ENCODE measurements around the gene UBE3B. TPM values are rescaled to one million over a fixed set of nuclear protein-coding genes. Genes with fewer than 3 reads are reported as not detected.

Gene UBE3B
- total RNA-seq, 1 donor from 2014 or later: 40.3 TPM

GRCh38 chr12:109518820-109519665, 41.6 kb downstream of the UBE3B start:
- peak; percentile 6 for DNase-seq (ENCODE audit: low read depth)
- H3K4me3 ChIP-seq (ENCODE audit: low read depth, low read length): no peak overlapping the region
- TF ChIP-seq, protein P1, sequence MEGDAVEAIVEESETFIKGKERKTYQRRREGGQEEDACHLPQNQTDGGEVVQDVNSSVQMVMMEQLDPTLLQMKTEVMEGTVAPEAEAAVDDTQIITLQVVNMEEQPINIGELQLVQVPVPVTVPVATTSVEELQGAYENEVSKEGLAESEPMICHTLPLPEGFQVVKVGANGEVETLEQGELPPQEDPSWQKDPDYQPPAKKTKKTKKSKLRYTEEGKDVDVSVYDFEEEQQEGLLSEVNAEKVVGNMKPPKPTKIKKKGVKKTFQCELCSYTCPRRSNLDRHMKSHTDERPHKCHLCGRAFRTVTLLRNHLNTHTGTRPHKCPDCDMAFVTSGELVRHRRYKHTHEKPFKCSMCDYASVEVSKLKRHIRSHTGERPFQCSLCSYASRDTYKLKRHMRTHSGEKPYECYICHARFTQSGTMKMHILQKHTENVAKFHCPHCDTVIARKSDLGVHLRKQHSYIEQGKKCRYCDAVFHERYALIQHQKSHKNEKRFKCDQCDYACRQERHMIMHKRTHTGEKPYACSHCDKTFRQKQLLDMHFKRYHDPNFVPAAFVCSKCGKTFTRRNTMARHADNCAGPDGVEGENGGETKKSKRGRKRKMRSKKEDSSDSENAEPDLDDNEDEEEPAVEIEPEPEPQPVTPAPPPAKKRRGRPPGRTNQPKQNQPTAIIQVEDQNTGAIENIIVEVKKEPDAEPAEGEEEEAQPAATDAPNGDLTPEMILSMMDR (conservative IDR thresholded peaks at IDR 0.05; ENCODE audit: low read depth, low read length): peak; percentile 93

- TF ChIP-seq, protein P1 (conservative IDR thresholded peaks at IDR 0.05; ENCODE audit: low read depth, low read length): no peak
- H3K4me3 ChIP-seq (ENCODE audit: low read depth, low read length): no peak overlapping the region
- DNase-seq (ENCODE audit: low read depth): no peak
Observed at GRCh38 chr12:109519787-109520186, 42.4 kb downstream of the UBE3B start.

DNA sequence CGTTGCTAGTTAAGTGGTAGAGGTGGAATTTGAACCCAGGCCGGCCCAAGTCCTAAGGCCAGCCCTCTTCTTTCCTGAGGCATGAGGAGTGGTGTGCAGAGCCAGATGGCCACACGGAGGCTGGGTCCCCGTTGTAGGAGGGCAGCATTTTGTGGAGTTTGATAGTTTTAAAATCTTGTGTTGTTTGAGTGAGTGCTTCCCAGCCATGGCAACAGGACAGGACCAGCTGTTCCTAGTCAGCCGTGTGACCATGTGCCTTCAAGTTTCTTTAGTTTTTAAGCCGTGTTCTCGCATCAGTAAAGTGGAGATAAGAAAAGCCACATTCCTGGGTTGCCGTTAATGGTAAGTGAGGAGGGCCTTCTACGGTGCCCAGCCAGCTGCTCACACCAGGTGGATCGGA, 44.4 kb downstream of the UBE3B start:
- H3K4me3 ChIP-seq (ENCODE audit: low read depth, low read length): no peak overlapping the region
- TF ChIP-seq, protein P1 (conservative IDR thresholded peaks at IDR 0.05; ENCODE audit: low read depth, low read length): no peak
- no peak for DNase-seq (ENCODE audit: low read depth)

- TF ChIP-seq, protein P1 (conservative IDR thresholded peaks at IDR 0.05; ENCODE audit: low read depth, low read length): no peak
Observed at GRCh38 chr12:109523071-109523470, 45.6 kb downstream of the UBE3B start.

GRCh38 chr12:109523504-109523903, 46.1 kb downstream of the UBE3B start:
- no peak for DNase-seq (ENCODE audit: low read depth)
- TF ChIP-seq, protein P1 (conservative IDR thresholded peaks at IDR 0.05; ENCODE audit: low read depth, low read length): no peak
- H3K4me3 ChIP-seq (ENCODE audit: low read depth, low read length): no peak overlapping the region

More at GRCh38 chr12:109523071-109523470, 45.6 kb downstream of the UBE3B start:
- H3K4me3 ChIP-seq (ENCODE audit: low read depth, low read length): no peak overlapping the region
- no peak for DNase-seq (ENCODE audit: low read depth)

GRCh38 chr12:109524466-109525278, 47.2 kb downstream of the UBE3B start:
- no peak for DNase-seq (ENCODE audit: low read depth)
- TF ChIP-seq, protein P1 (conservative IDR thresholded peaks at IDR 0.05; ENCODE audit: low read depth, low read length): no peak
- H3K4me3 ChIP-seq (ENCODE audit: low read depth, low read length): no peak overlapping the region
